Measurements from ENCODE around the gene EGFL8. TPM values are rescaled to one million over a fixed set of nuclear protein-coding genes. Genes with fewer than 3 reads are reported as not detected.
A peak's percentile ranks its signal among the peaks of the same experiment; 100 is the strongest.
"Not testable (repeated sequence)": the region's sequence is repeated elsewhere in the genome, so short reads cannot be mapped to it uniquely, and the experiment has no call there.

Gene EGFL8
- total and polyA plus RNA-seq, 9 donors, result 11.8 to 47.3 (median 36.7) TPM

DNA sequence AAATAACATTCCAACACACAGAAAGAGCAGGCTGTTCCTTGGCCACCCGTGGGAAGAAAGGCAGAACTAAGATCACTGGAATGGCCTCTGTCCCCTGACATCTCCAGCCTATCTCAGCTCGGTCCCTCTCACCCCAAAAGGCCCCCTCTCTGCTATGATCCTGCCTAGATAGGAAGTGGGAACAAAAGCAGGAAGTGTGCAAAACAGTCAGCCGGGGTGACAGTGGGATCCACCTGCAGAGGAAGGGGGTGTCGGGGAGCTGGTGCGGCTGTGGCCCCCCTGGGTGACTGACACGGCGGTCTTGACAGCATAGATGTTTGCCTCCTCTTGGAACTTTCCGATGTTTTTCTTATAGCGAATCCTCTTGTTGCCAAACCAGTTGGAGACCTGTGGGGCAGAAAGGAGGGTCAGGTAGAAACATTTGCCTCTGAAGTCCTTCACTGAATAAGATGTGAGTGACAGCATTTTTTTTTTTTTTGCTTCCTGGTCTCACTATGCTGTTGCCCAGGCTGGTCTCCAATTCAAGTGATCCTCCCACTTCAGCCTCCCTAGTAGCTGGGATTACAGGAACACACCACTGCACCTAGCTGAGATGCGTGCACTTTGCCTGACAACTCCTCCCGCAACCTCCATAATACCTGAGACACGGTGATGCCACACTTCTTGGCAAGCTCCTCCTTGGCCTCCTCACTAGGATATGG is 22.8 kb downstream of the EGFL8 start:
- Histone ChIP-seq H3K9me3 (no peaks in the 10 kb centered on the region), H3K27ac (peak overlapping the region; percentile 63 to 85), H3K4me3 (no peak overlapping the region), H3K27me3 (no peaks in the 10 kb centered on the region), H3K36me3 (no peaks in the 10 kb centered on the region), H3K4me1 (ENCODE audit: insufficient read depth) (peaks cover 5% of the 10 kb centered on the region)
- TF ChIP-seq POLR2A (IDR thresholded peaks at IDR 0.05) (no peak), EP300 (IDR thresholded peaks at IDR 0.05) (no peak)
- TF ChIP-seq, protein P1, sequence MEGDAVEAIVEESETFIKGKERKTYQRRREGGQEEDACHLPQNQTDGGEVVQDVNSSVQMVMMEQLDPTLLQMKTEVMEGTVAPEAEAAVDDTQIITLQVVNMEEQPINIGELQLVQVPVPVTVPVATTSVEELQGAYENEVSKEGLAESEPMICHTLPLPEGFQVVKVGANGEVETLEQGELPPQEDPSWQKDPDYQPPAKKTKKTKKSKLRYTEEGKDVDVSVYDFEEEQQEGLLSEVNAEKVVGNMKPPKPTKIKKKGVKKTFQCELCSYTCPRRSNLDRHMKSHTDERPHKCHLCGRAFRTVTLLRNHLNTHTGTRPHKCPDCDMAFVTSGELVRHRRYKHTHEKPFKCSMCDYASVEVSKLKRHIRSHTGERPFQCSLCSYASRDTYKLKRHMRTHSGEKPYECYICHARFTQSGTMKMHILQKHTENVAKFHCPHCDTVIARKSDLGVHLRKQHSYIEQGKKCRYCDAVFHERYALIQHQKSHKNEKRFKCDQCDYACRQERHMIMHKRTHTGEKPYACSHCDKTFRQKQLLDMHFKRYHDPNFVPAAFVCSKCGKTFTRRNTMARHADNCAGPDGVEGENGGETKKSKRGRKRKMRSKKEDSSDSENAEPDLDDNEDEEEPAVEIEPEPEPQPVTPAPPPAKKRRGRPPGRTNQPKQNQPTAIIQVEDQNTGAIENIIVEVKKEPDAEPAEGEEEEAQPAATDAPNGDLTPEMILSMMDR (IDR thresholded peaks at IDR 0.05), result no peak
- WGBS, 3 donors, result 68 to 75% (median 70%) methylated on average over 12 of the region's 12 CpGs
- intact Hi-C loops (cut with DNase I), result loop anchor here in 1 of 4 donors (10.0 kb wide), 1 partner anchor 462 kb away; the partner anchor contains the start of genes DDAH2, LY6G6C and MPIG6B
- peak in 1 of 5 donors; percentile 35 for DNase-seq

DNA sequence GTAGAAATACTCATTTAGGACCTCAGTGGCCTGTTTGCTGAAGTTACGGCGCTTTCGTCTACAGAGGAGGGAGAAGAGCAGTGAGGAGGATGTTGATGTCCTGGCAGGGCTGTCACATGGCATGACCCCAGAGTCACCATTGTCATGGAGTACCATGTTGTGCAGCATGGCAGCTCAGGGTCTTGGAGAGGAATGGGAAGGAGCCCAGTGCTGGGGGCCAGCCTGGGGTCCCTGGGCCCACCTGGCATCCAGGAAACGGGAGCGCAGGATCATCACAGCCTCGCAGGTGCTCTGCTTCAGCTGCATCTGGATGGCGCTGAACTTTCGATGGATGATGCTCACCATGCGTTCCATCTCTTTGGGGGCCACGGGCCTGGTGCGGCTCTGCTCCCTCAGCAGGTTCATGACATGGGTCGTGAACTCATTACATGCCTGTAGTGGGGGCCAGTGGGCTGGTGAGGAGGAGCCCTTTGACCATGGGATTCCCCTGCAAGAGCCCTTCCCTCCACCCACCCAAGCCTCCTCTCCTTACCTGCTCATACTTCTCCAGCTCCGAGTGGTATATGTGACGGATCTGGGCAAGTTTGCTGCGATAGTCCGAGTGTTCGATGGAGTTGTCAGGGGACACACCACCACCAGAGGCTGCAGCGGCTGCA is 23.5 kb downstream of the EGFL8 start:
- H3K9me3 ChIP-seq; H3K4me3 ChIP-seq; H3K4me1 ChIP-seq (ENCODE audit: insufficient read depth); H3K36me3 ChIP-seq; H3K27me3 ChIP-seq: not testable (repeated sequence)
- H3K27ac ChIP-seq, result peak overlapping the region in 1 of 2 donors; percentile 93
- intact Hi-C loops (cut with DNase I), result loop anchor here in 1 of 4 donors (10.0 kb wide), 1 partner anchor 463 kb away; the partner anchor contains the start of genes DDAH2, LY6G6C and MPIG6B
- peak in 3 of 5 donors; percentile 38 to 47 (median 39) for DNase-seq
- 48 to 57% (median 51%) methylated on average over 18 of the region's 18 CpGs for WGBS, 3 donors

DNA sequence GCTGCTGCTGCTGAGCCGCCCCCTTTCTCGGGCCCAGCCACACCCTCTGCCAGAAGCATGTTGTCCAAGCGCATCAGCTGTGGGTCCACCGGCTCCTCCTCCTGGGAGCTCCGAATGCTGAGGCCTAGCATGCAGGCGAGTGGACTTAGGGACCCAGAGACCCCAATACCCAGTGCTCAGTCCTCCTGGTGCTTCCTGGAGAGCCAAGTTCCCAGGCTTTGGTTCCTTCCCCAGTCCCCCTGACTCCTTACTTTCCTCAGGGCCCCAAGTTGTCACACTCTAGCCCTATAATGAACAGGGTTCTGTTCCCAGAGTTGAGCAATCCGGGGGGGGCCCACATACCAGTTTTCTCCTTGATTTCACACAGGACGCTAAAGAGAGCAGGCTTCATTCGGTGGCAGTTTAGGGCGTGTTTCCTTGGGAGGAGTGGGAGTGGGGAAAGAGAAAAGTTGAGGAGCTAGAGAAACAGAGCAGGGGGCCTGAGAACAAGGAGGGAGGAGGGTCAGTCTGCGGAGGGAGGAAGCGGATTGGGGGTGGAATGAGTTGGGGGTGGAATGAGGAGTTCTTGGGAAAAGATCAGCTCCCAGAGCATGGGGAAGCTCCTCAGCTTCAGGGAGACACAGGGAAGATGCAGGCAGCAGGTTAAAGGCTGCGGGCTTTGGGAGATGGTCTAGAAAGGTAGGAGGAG is 24.1 kb downstream of the EGFL8 start:
- Histone ChIP-seq H3K9me3 (no peaks in the 10 kb centered on the region), H3K4me3 (peak overlapping the region; percentile 55), H3K27ac (peak overlapping the region; percentile 93 to 95), H3K27me3 (no peaks in the 10 kb centered on the region), H3K36me3 (no peaks in the 10 kb centered on the region), H3K4me1 (ENCODE audit: insufficient read depth) (peaks cover 5% of the 10 kb centered on the region)
- intact Hi-C loops (cut with DNase I), result loop anchor here in 1 of 4 donors (10.0 kb wide), 1 partner anchor 464 kb away; the partner anchor contains the start of genes DDAH2, LY6G6C and MPIG6B
- TF ChIP-seq POLR2A (IDR thresholded peaks at IDR 0.05) (no peak), EP300 (IDR thresholded peaks at IDR 0.05) (no peak)
- TF ChIP-seq, protein P1 (IDR thresholded peaks at IDR 0.05), result no peak
- WGBS, 3 donors, result 2 to 6% (median 3%) methylated on average over 13 of the region's 13 CpGs
- peak in 4 of 5 donors; percentile 28 to 73 (median 44) for DNase-seq

DNA sequence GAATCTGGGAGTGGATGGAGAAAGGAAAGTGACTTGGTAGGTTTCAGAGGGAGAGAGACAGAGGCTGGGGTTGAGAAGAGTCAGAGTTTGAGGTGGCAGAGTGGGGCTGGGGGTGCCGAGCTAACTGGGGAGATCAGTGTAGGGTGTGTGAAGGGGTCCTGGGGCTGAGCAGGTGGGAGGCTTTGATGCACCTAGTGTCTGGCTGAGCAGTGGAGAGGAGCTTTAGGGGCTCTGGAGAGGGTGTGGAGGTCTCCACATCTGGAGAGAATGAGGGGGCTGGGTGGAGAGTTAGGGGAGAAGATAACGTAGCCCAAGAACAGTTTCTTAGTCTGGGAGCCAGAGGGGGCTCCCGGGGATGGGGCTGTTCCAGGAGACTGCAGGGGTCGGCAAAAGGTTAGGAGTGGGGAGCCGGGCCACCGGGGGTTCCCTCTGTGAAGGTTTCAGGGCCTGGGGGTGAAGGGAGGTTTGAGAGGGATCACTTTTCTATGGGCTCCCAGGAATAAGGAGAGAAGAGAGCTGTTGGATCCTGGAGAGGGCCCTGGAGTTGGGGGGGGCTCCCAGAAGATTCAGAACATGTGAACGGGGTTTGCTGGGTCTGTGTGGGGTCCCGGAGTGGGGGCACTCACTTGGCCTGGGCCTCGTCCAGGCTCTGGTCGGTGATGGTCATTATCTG is 24.8 kb downstream of the EGFL8 start:
- peak overlapping the region; percentile 55 for H3K4me3 ChIP-seq
- 0 to 1% (median 0%) methylated on average over 8 to 10 of the region's 10 CpGs for WGBS, 3 donors
- peaks cover 5% of the 10 kb centered on the region for H3K4me1 ChIP-seq (ENCODE audit: insufficient read depth)
- no peaks in the 10 kb centered on the region for H3K36me3 ChIP-seq
- H3K27ac ChIP-seq, result peak overlapping the region; percentile 93 to 95
- H3K27me3 ChIP-seq, result no peaks in the 10 kb centered on the region
- TF ChIP-seq EP300 (IDR thresholded peaks at IDR 0.05) (no peak), POLR2A (IDR thresholded peaks at IDR 0.05) (no peak)
- TF ChIP-seq, protein P1 (IDR thresholded peaks at IDR 0.05), result no peak
- peak in 1 of 5 donors; percentile 54 for DNase-seq
- intact Hi-C loops (cut with DNase I), result loop anchor here in 1 of 4 donors (10.0 kb wide), 1 partner anchor 464 kb away; the partner anchor contains the start of genes DDAH2, LY6G6C and MPIG6B
- H3K9me3 ChIP-seq, result no peaks in the 10 kb centered on the region

Measured in ovary (tissue), 9 donors.